SIG-M5 treated with dmso at 0.1 percent for 504 hours (cell line): ENCODE data around the gene DLX4.

Source experiments
- DNase-seq: peaks from one replicate; lab custom pipeline; 2025; ENCODE audit not compliant: unreplicated experiment; lab: John Stamatoyannopoulos, UW

The DLX4 gene

GRCh38 chr17:50003911-50004310 lies 34.9 kb downstream of the DLX4 start:
- no peak for DNase-seq

GRCh38 chr17:50009282-50009681 lies 40.3 kb downstream of the DLX4 start:
- DNase-seq: no peak

- DNase-seq: no peak
Observed at GRCh38 chr17:50013079-50013478, 44.1 kb downstream of the DLX4 start.

GRCh38 chr17:50014471-50015088 lies 45.6 kb downstream of the DLX4 start:
- DNase-seq: no peak

GRCh38 chr17:50015146-50015545 lies 46.2 kb downstream of the DLX4 start:
- no peak for DNase-seq

- no peak for DNase-seq
Observed at GRCh38 chr17:50018909-50019308, 49.9 kb downstream of the DLX4 start.

GRCh38 chr17:50020841-50021599 lies 52.0 kb downstream of the DLX4 start:
- DNase-seq: peak; percentile 76

GRCh38 chr17:50021681-50022370 lies 52.8 kb downstream of the DLX4 start:
- DNase-seq: no peak

GRCh38 chr17:50022463-50023130 lies 53.6 kb downstream of the DLX4 start:
- no peak for DNase-seq

GRCh38 chr17:50023520-50023919 lies 54.5 kb downstream of the DLX4 start:
- DNase-seq: no peak
